ENCODE results near the gene NFYC. TPM values are rescaled to one million over a fixed set of nuclear protein-coding genes. Genes with fewer than 3 reads are reported as not detected.

Gene NFYC
- total RNA-seq, 1 donor = 19.4 TPM

- H3K4me3 ChIP-seq (ENCODE audit: low read length) = no peak within 1 kb of the TSS
- H3K4me1 ChIP-seq (ENCODE audit: insufficient read depth, low read length) = peaks cover 4% of the 10 kb centered on the region
- peaks cover 25% of the 10 kb centered on the region for H3K27me3 ChIP-seq (ENCODE audit: insufficient read depth, low read length)
Measured at GRCh38 chr1:40783001-40783905, 91.7 kb downstream of the NFYC start, which contains the start of gene KCNQ4. TSS of gene KCNQ4 (plus strand) at chr1:40783787. CDS start at chr1:40784094, 307 bp downstream.

GRCh38 chr1:40784141-40784770, 92.8 kb downstream of the NFYC start:
- Histone ChIP-seq H3K4me3 (ENCODE audit: low read length) (no peak overlapping the region), H3K27me3 (ENCODE audit: insufficient read depth, low read length) (peaks cover 25% of the 10 kb centered on the region), H3K9me3 (ENCODE audit: low read depth, low read length) (no peaks in the 10 kb centered on the region)

More at GRCh38 chr1:40783001-40783905, 91.7 kb downstream of the NFYC start, which contains the start of gene KCNQ4:
- H3K9me3 ChIP-seq (ENCODE audit: low read depth, low read length) = no peaks in the 10 kb centered on the region

GRCh38 chr1:40784771-40785151, 93.3 kb downstream of the NFYC start:
- H3K4me3 ChIP-seq (ENCODE audit: low read length) = no peak overlapping the region
- peaks cover 25% of the 10 kb centered on the region for H3K27me3 ChIP-seq (ENCODE audit: insufficient read depth, low read length)
- peaks cover 4% of the 10 kb centered on the region for H3K4me1 ChIP-seq (ENCODE audit: insufficient read depth, low read length)
- no peaks in the 10 kb centered on the region for H3K9me3 ChIP-seq (ENCODE audit: low read depth, low read length)

More at GRCh38 chr1:40784141-40784770, 92.8 kb downstream of the NFYC start:
- peaks cover 4% of the 10 kb centered on the region for H3K4me1 ChIP-seq (ENCODE audit: insufficient read depth, low read length)

GRCh38 chr1:40785446-40785845, 93.9 kb downstream of the NFYC start:
- no peaks in the 10 kb centered on the region for H3K9me3 ChIP-seq (ENCODE audit: low read depth, low read length)
- H3K4me1 ChIP-seq (ENCODE audit: insufficient read depth, low read length) = peaks cover 4% of the 10 kb centered on the region
- no peak overlapping the region for H3K4me3 ChIP-seq (ENCODE audit: low read length)
- H3K27me3 ChIP-seq (ENCODE audit: insufficient read depth, low read length) = peaks cover 25% of the 10 kb centered on the region

GRCh38 chr1:40786171-40786994, 94.9 kb downstream of the NFYC start:
- H3K9me3 ChIP-seq (ENCODE audit: low read depth, low read length) = no peaks in the 10 kb centered on the region
- H3K27me3 ChIP-seq (ENCODE audit: insufficient read depth, low read length) = peaks cover 25% of the 10 kb centered on the region
- H3K4me1 ChIP-seq (ENCODE audit: insufficient read depth, low read length) = peaks cover 4% of the 10 kb centered on the region
- no peak overlapping the region for H3K4me3 ChIP-seq (ENCODE audit: low read length)

GRCh38 chr1:40786995-40787705, 95.6 kb downstream of the NFYC start:
- Histone ChIP-seq H3K9me3 (ENCODE audit: low read depth, low read length) (no peaks in the 10 kb centered on the region), H3K4me3 (ENCODE audit: low read length) (no peak overlapping the region), H3K4me1 (ENCODE audit: insufficient read depth, low read length) (peaks cover 4% of the 10 kb centered on the region), H3K27me3 (ENCODE audit: insufficient read depth, low read length) (peaks cover 22% of the 10 kb centered on the region)

- Histone ChIP-seq H3K9me3 (ENCODE audit: low read depth, low read length) (no peaks in the 10 kb centered on the region), H3K4me3 (ENCODE audit: low read length) (no peak overlapping the region), H3K27me3 (ENCODE audit: insufficient read depth, low read length) (peaks cover 18% of the 10 kb centered on the region), H3K4me1 (ENCODE audit: insufficient read depth, low read length) (peaks cover 4% of the 10 kb centered on the region)
Measured at GRCh38 chr1:40787737-40788560, 96.4 kb downstream of the NFYC start.

GRCh38 chr1:40788561-40789341, 97.2 kb downstream of the NFYC start:
- no peaks in the 10 kb centered on the region for H3K4me1 ChIP-seq (ENCODE audit: insufficient read depth, low read length)
- no peak overlapping the region for H3K4me3 ChIP-seq (ENCODE audit: low read length)
- peaks cover 14% of the 10 kb centered on the region for H3K27me3 ChIP-seq (ENCODE audit: insufficient read depth, low read length)
- H3K9me3 ChIP-seq (ENCODE audit: low read depth, low read length) = no peaks in the 10 kb centered on the region

GRCh38 chr1:40789342-40789598, 97.8 kb downstream of the NFYC start:
- Histone ChIP-seq H3K27me3 (ENCODE audit: insufficient read depth, low read length) (peaks cover 13% of the 10 kb centered on the region), H3K9me3 (ENCODE audit: low read depth, low read length) (no peaks in the 10 kb centered on the region), H3K4me3 (ENCODE audit: low read length) (no peak overlapping the region), H3K4me1 (ENCODE audit: insufficient read depth, low read length) (no peaks in the 10 kb centered on the region)

- Histone ChIP-seq H3K4me3 (ENCODE audit: low read length) (no peak overlapping the region), H3K4me1 (ENCODE audit: insufficient read depth, low read length) (no peaks in the 10 kb centered on the region), H3K9me3 (ENCODE audit: low read depth, low read length) (no peaks in the 10 kb centered on the region), H3K27me3 (ENCODE audit: insufficient read depth, low read length) (peaks cover 8% of the 10 kb centered on the region)
Measured at GRCh38 chr1:40789661-40790430, 98.3 kb downstream of the NFYC start.

- Histone ChIP-seq H3K27me3 (ENCODE audit: insufficient read depth, low read length) (no peaks in the 10 kb centered on the region), H3K4me1 (ENCODE audit: insufficient read depth, low read length) (peaks cover 2% of the 10 kb centered on the region), H3K9me3 (ENCODE audit: low read depth, low read length) (no peaks in the 10 kb centered on the region), H3K4me3 (ENCODE audit: low read length) (no peak overlapping the region)
Measured at GRCh38 chr1:40792036-40792435, 100.5 kb downstream of the NFYC start.

- H3K4me3 ChIP-seq (ENCODE audit: low read length) = no peak overlapping the region
- H3K27me3 ChIP-seq (ENCODE audit: insufficient read depth, low read length) = no peaks in the 10 kb centered on the region
- H3K9me3 ChIP-seq (ENCODE audit: low read depth, low read length) = no peaks in the 10 kb centered on the region
- peaks cover 9% of the 10 kb centered on the region for H3K4me1 ChIP-seq (ENCODE audit: insufficient read depth, low read length)
Measured at GRCh38 chr1:40793617-40794016, 102.1 kb downstream of the NFYC start.

GRCh38 chr1:40794048-40794447, 102.5 kb downstream of the NFYC start:
- no peaks in the 10 kb centered on the region for H3K9me3 ChIP-seq (ENCODE audit: low read depth, low read length)

More at GRCh38 chr1:40794048-40794447, 102.5 kb downstream of the NFYC start:
- no peaks in the 10 kb centered on the region for H3K27me3 ChIP-seq (ENCODE audit: insufficient read depth, low read length)
- peaks cover 9% of the 10 kb centered on the region for H3K4me1 ChIP-seq (ENCODE audit: insufficient read depth, low read length)
- H3K4me3 ChIP-seq (ENCODE audit: low read length) = no peak overlapping the region
